IMR-90 (cell line): Measurements from ENCODE around the gene ANOS1. TPM values are rescaled to one million over a fixed set of nuclear protein-coding genes. Genes with fewer than 3 reads are reported as not detected.

Source experiments
- ATAC-seq: fragments of 200-7000 bp; cut with Tn5 transposase; 2 replicates; pipeline ENCODE4 v1.9.1; 2020; ENCODE audit warnings: low read depth, mild to moderate bottlenecking, moderate library complexity
- BruUV-seq: library from RNA; stranded (reverse); fragments of 400-500 nt; replicated peaks from 2 replicates; lab custom pipeline; 2021; lab: Mats Ljungman, UMichigan
- CTCF ChIA-PET: fragments of 300-600 bp; formaldehyde crosslinking; extraction: SDS; loops from one replicate; lab custom pipeline; 2021; ENCODE audit warnings: antibody characterized with exemption; lab: Yijun Ruan, JAX
- POLR2A ChIA-PET: fragments of 300-600 bp; sonication (Branson Sonifier 250); formaldehyde crosslinking; loops from one replicate; lab custom pipeline; 2022; ENCODE audit warnings: antibody characterized with exemption; ENCODE audit not compliant: unreplicated experiment; lab: Charles Lee
- DNase-seq: peaks from one replicate; pipeline ENCODE4 v3.0.0; 2013
- H2AFZ ChIP-seq: replicated peaks from 2 replicates; pipeline ENCODE3; 2013; ENCODE audit warnings: low read length, mild to moderate bottlenecking; ENCODE audit not compliant: poor library complexity
- H2AK5ac ChIP-seq: 2 replicates; pipeline ENCODE4 v1.6.1; 2013; ENCODE audit warnings: low read depth, low read length, inconsistent platforms
- H2AK9ac ChIP-seq: replicated peaks from 2 replicates; pipeline ENCODE3; 2013; ENCODE audit warnings: mild to moderate bottlenecking, low read depth, low read length, moderate library complexity; ENCODE audit not compliant: poor library complexity
- H2BK120ac ChIP-seq: 2 replicates; pipeline ENCODE4 v1.6.1; 2013; ENCODE audit warnings: low read depth, low read length, inconsistent platforms
- H2BK15ac ChIP-seq: 3 replicates; pipeline ENCODE4 v1.6.1; 2013; ENCODE audit warnings: low read depth, low read length, inconsistent platforms
- H2BK20ac ChIP-seq: 2 replicates; pipeline ENCODE4 v1.6.1; 2013; ENCODE audit warnings: low read depth, mild to moderate bottlenecking, inconsistent platforms, low read length, moderate library complexity
- H2BK5ac ChIP-seq: 2 replicates; pipeline ENCODE4 v1.6.1; 2013; ENCODE audit warnings: mild to moderate bottlenecking, low read depth, low read length, inconsistent platforms; ENCODE audit not compliant: poor library complexity, severe bottlenecking
- H3K14ac ChIP-seq: replicated peaks from 2 replicates; pipeline ENCODE4 v1.6.1; 2013; ENCODE audit warnings: low read depth, low read length, inconsistent platforms
- H3K18ac ChIP-seq: 2 replicates; pipeline ENCODE4 v1.6.1; 2013; ENCODE audit warnings: low read depth, low read length, control low read depth
- H3K23ac ChIP-seq: 2 replicates; pipeline ENCODE4 v1.6.1; 2013; ENCODE audit warnings: low read depth, low read length, inconsistent platforms
- H3K27ac ChIP-seq: 2 replicates; pipeline ENCODE4 v1.5.1; 2013; ENCODE audit warnings: mild to moderate bottlenecking, control low read depth, low read length; ENCODE audit not compliant: insufficient read depth
- H3K27me3 ChIP-seq: 2 replicates; pipeline ENCODE4 v1.6.1; 2013; ENCODE audit warnings: low read length; ENCODE audit not compliant: control insufficient read depth, insufficient read depth
- H3K36me3 ChIP-seq: 2 replicates; pipeline ENCODE4 v1.6.1; 2013; ENCODE audit warnings: low read length, mixed read lengths; ENCODE audit not compliant: control insufficient read depth, insufficient read depth
- H3K4ac ChIP-seq: 2 replicates; pipeline ENCODE4 v1.6.1; 2013; ENCODE audit warnings: low read depth, low read length, inconsistent platforms
- H3K4me1 ChIP-seq: 2 replicates; pipeline ENCODE4 v1.6.1; 2013; ENCODE audit warnings: low read length, mixed read lengths; ENCODE audit not compliant: control insufficient read depth, insufficient read depth
- H3K4me2 ChIP-seq: 2 replicates; pipeline ENCODE4 v1.6.1; 2013; ENCODE audit warnings: low read depth, mild to moderate bottlenecking, control low read depth, low read length, moderate library complexity
- H3K4me3 ChIP-seq: 2 replicates; pipeline ENCODE4 v1.5.1; 2013; ENCODE audit warnings: low read depth, mild to moderate bottlenecking, control low read depth, low read length, moderate library complexity; ENCODE audit not compliant: insufficient read depth
- H3K56ac ChIP-seq: 2 replicates; pipeline ENCODE4 v1.6.1; 2013; ENCODE audit warnings: low read length, inconsistent platforms; ENCODE audit not compliant: insufficient read depth; ENCODE audit errors: extremely low read depth
- H3K79me1 ChIP-seq, 2 experiments: 2 replicates each; pipeline ENCODE4 v1.6.1; 2013; ENCODE audit warnings: low read length in 2 of 2, inconsistent platforms in 1 of 2, low read depth in 1 of 2
- H3K9ac ChIP-seq: 2 replicates; pipeline ENCODE4 v1.6.1; 2013; ENCODE audit warnings: low read depth, low read length, control low read depth
- H3K9me1 ChIP-seq: 2 replicates; pipeline ENCODE4 v1.6.1; 2013; ENCODE audit warnings: low read length, inconsistent platforms; ENCODE audit not compliant: insufficient read depth
- H3K9me3 ChIP-seq: 2 replicates; pipeline ENCODE4 v1.6.1; 2013; ENCODE audit warnings: low read length; ENCODE audit not compliant: control insufficient read depth, insufficient read depth
- H4K20me1 ChIP-seq: 2 replicates; pipeline ENCODE4 v1.6.1; 2013; ENCODE audit warnings: low read length, inconsistent platforms; ENCODE audit not compliant: insufficient read depth
- H4K5ac ChIP-seq: 2 replicates; pipeline ENCODE4 v1.6.1; 2013; ENCODE audit warnings: mild to moderate bottlenecking, low read depth, low read length, control low read depth
- H4K8ac ChIP-seq, 2 experiments: 2 replicates each; pipeline ENCODE4 v1.6.1; 2013; ENCODE audit warnings: low read depth in 2 of 2, low read length in 2 of 2, control low read depth in 1 of 2, inconsistent platforms in 1 of 2
- H4K91ac ChIP-seq: 2 replicates; pipeline ENCODE4 v1.6.1; 2013; ENCODE audit warnings: low read depth, low read length, inconsistent platforms; ENCODE audit not compliant: insufficient read depth
- CEBPB ChIP-seq: IDR thresholded peaks from 2 replicates; pipeline ENCODE4 v1.6.1; 2012; ENCODE audit warnings: low read depth, low read length, improper control_type of control experiment
- CHD1 ChIP-seq: IDR thresholded peaks from 2 replicates; pipeline ENCODE4 v1.6.1; 2012; ENCODE audit warnings: low read depth, low read length, improper control_type of control experiment
- FOS ChIP-seq: fragments of 150-350 bp; IDR thresholded peaks from 2 replicates; pipeline ENCODE4 v1.6.1; 2016; ENCODE audit warnings: low read depth, low read length
- MAFK ChIP-seq: IDR thresholded peaks from 2 replicates; pipeline ENCODE4 v1.6.1; 2012; ENCODE audit warnings: low read depth, low read length, improper control_type of control experiment
- MAZ ChIP-seq: IDR thresholded peaks from 2 replicates; pipeline ENCODE4 v1.6.1; 2012; ENCODE audit warnings: low read depth, mild to moderate bottlenecking, low read length, improper control_type of control experiment, moderate library complexity, borderline replicate concordance
- MXI1 ChIP-seq: IDR thresholded peaks from 2 replicates; pipeline ENCODE4 v1.6.1; 2012; ENCODE audit warnings: low read depth, mild to moderate bottlenecking, low read length, moderate library complexity, borderline replicate concordance
- NFE2L2 ChIP-seq: fragments of 150-350 bp; IDR thresholded peaks from 2 replicates; pipeline ENCODE4 v1.6.1; 2016; ENCODE audit warnings: low read depth, mild to moderate bottlenecking, low read length
- POLR2A ChIP-seq: IDR thresholded peaks from 2 replicates; pipeline ENCODE4 v1.6.1; 2012; ENCODE audit warnings: mild to moderate bottlenecking, low read depth, low read length
- RCOR1 ChIP-seq: IDR thresholded peaks from 2 replicates; pipeline ENCODE4 v1.6.1; 2012; ENCODE audit warnings: mild to moderate bottlenecking, low read length, improper control_type of control experiment; ENCODE audit not compliant: insufficient replicate concordance
- SMC3 ChIP-seq: fragments of 150-350 bp; IDR thresholded peaks from 2 replicates; pipeline ENCODE4 v1.6.1; 2016; ENCODE audit warnings: low read depth, mild to moderate bottlenecking, antibody characterized with exemption, low read length, moderate library complexity
- WGBS, 2 experiments: methylation state at CpG; one replicate each; pipeline versions ENCODE4 v1.1.5 to v1.1.7; 2013; ENCODE audit warnings: missing lambda C conversion rate in 2 of 2; ENCODE audit not compliant: insufficient read length in 1 of 2; ENCODE audit errors: extremely low coverage in 2 of 2; 5-methylcytosine and 5-hydroxymethylcytosine counted together
- dilution Hi-C: fragments of 300-500 bp; cut with HindIII; formaldehyde crosslinking; loops from one replicate; pipeline ENCODE4 v1.14.3; 2018; ENCODE audit warnings: low sequenced_read_pairs; ENCODE audit not compliant: unreplicated experiment
- in situ Hi-C: fragments of 300-500 bp; cut with MboI; formaldehyde crosslinking; loops from 3 replicates; pipeline ENCODE4 v1.14.3; 2019; ENCODE audit warnings: low sequenced_read_pairs, inconsistent platforms, mixed read lengths
- intact Hi-C: fragments of 100-400 bp; cut with micrococcal nuclease; formaldehyde crosslinking; loops from 2 replicates; pipeline ENCODE4 v1.10.0; 2022
- polyA plus RNA-seq, 3 experiments: library from polyadenylated mRNA; depleted of rRNA; stranded (reverse); fragments of >200 nt; gene quantifications; 2 replicates each; pipeline ENCODE4 v1.2.3, GENCODE V29; 2012; ENCODE audit warnings: low replicate concordance in 1 of 3
- total RNA-seq: library from RNA; depleted of rRNA; stranded (reverse); fragments of >200 nt; gene quantifications from 2 replicates; pipeline ENCODE4 v1.2.3, GENCODE V29; 2012

Gene ANOS1
- total and polyA plus RNA-seq, 2 of the 4 experiments (the other 2 are of a cell fraction): under 0.01 to 0.17 TPM

- no peak overlapping the region for H4K8ac ChIP-seq
- no peak overlapping the region for H3K23ac ChIP-seq
- H3K27me3 ChIP-seq: no peaks in the 10 kb centered on the region
- no peak for TF ChIP-seq CEBPB
- no peak for TF ChIP-seq MAFK
- TF ChIP-seq SMC3: no peak
- no peak for TF ChIP-seq FOS
- no peak for TF ChIP-seq POLR2A
- no peak for TF ChIP-seq RCOR1
- no peak for TF ChIP-seq NFE2L2
- TF ChIP-seq MAZ: no peak
- TF ChIP-seq CHD1: no peak
- no peak for TF ChIP-seq MXI1
- no peak overlapping the region for H3K4me3 ChIP-seq
- POLR2A ChIA-PET: no interaction called here
- H3K4me2 ChIP-seq: no peak overlapping the region
- no peaks in the 10 kb centered on the region for H3K9me1 ChIP-seq
- BruUV-seq: no TSS peak
- CTCF ChIA-PET: no interaction called here
- no peak overlapping the region for H2AK5ac ChIP-seq
- no peak overlapping the region for H2BK5ac ChIP-seq
- H4K91ac ChIP-seq: no peak overlapping the region
- H2BK120ac ChIP-seq: no peak overlapping the region
- H3K56ac ChIP-seq: no peak overlapping the region
- dilution Hi-C loops: no loop called here
- peaks cover 2% of the 10 kb centered on the region; the same call in 1 of the 2 replicates for H3K9me3 ChIP-seq
- H3K14ac ChIP-seq: no peak overlapping the region
- no peaks in the 10 kb centered on the region for H3K36me3 ChIP-seq
- no peak overlapping the region for H2AK9ac ChIP-seq
- H3K18ac ChIP-seq: no peak overlapping the region
- DNase-seq: no peak
- no peak overlapping the region for H3K9ac ChIP-seq
- intact Hi-C loops: no loop called here
- no peak overlapping the region for H3K4ac ChIP-seq
- no peaks in the 10 kb centered on the region for H4K20me1 ChIP-seq
- H3K4me1 ChIP-seq: no peaks in the 10 kb centered on the region
- in situ Hi-C loops: loop anchor here (10.0 kb wide), 1 partner anchor 705 kb away; no protein-coding TSS in a partner anchor
- no peak overlapping the region for H2BK20ac ChIP-seq
- no peak for ATAC-seq
- H2AFZ ChIP-seq: no peak overlapping the region
- 20% methylated on average over 1 of the region's 6 CpGs; no CpG with 5 or more reads in 1 of the 2 experiments for WGBS, 2 experiments
- no peak overlapping the region for H2BK15ac ChIP-seq
- H3K27ac ChIP-seq: no peak overlapping the region
- no peaks in the 10 kb centered on the region for H3K79me1 ChIP-seq
- H4K5ac ChIP-seq: no peak overlapping the region
Observed at GRCh38 chrX:8720136-8720535, 11.8 kb downstream of the ANOS1 start.
